Measurements from ENCODE around the gene TSPO. TPM values are rescaled to one million over a fixed set of nuclear protein-coding genes. Genes with fewer than 3 reads are reported as not detected.
A peak's percentile ranks its signal among the peaks of the same experiment; 100 is the strongest.

Gene TSPO
- total and polyA plus RNA-seq, 8 donors = 24.2 to 79.6 (median 42.5) TPM

DNA sequence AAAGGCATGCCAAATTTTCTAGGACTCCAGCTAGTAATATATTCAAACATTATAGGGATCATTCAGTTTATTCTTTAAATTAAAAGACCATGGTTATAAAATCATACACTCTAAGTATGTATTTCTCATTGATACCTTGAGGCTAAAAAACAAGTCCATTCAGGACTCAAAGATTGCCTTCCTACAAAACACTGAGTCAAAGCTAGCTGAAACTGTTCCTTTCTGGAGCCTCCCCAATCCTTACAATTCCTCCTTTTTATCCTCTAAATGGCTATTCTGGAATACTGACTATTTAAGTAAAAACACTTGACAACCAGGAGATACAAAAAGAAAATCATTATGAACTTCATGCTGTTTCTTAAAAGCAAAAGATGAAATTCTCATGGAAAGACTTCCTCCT, 40.5 kb downstream of the TSPO start:
- H3K4me1 ChIP-seq = peaks cover 0 to 3% (median 0%) of the 10 kb centered on the region in 3 donors
- DNase-seq = no peak
- TF ChIP-seq, protein P1, sequence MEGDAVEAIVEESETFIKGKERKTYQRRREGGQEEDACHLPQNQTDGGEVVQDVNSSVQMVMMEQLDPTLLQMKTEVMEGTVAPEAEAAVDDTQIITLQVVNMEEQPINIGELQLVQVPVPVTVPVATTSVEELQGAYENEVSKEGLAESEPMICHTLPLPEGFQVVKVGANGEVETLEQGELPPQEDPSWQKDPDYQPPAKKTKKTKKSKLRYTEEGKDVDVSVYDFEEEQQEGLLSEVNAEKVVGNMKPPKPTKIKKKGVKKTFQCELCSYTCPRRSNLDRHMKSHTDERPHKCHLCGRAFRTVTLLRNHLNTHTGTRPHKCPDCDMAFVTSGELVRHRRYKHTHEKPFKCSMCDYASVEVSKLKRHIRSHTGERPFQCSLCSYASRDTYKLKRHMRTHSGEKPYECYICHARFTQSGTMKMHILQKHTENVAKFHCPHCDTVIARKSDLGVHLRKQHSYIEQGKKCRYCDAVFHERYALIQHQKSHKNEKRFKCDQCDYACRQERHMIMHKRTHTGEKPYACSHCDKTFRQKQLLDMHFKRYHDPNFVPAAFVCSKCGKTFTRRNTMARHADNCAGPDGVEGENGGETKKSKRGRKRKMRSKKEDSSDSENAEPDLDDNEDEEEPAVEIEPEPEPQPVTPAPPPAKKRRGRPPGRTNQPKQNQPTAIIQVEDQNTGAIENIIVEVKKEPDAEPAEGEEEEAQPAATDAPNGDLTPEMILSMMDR (IDR thresholded peaks at IDR 0.05) = no peak
- H3K4me3 ChIP-seq = no peak overlapping the region
- no peak for FAIRE-seq
- ATAC-seq = no peak
- no peaks in the 10 kb centered on the region for H3K9me3 ChIP-seq
- no peaks in the 10 kb centered on the region for H3K36me3 ChIP-seq
- H3K27ac ChIP-seq = no peak overlapping the region
- H3K27me3 ChIP-seq = peaks cover 0 to 6% (median 0%) of the 10 kb centered on the region in 4 donors
- intact Hi-C loops (cut with DNase I) = no loop called here

DNA sequence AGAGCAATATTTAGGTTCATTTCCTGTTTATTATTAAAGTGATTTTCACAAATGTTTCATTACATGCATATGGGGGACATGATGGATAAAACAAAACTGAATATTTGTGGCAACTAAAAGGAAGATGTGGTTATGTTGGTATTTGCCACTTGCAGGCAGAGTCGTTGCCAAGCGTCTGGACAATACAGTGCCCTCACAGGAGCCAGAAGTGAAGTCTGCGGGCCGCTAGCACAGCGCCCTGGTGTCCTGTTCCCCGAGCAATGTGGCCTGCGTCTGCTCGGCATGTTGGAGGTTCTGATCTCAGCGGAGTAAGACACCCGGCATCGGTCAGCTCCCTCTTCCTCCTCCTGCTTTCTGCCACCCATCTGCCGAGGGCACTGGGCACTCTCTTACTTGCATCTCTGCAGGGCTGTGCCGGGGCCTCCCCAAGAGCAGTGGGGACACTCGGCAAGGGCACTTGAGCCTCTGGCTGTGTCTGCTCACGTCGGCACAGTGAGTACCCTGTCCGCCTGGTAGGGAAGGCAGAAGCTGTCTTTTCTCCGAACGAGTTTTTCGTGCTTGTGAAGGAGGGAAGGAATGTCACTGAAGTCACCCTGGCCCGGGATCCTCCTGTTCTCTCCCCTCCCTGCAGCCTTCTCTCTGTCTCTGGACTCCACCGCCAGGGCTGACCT, 46.0 kb downstream of the TSPO start:
- TF ChIP-seq, protein P1 (IDR thresholded peaks at IDR 0.05) = no peak
- Histone ChIP-seq H3K27me3 (peaks cover 0 to 6% (median 0%) of the 10 kb centered on the region in 4 donors), H3K27ac (no peak overlapping the region), H3K4me1 (no peaks in the 10 kb centered on the region), H3K36me3 (no peaks in the 10 kb centered on the region), H3K4me3 (no peak overlapping the region), H3K9me3 (no peaks in the 10 kb centered on the region)
- ATAC-seq = no peak
- DNase-seq = no peak
- WGBS, 2 donors = 46 to 52% methylated on average over 22 of the region's 22 CpGs
- FAIRE-seq = no peak
- intact Hi-C loops (cut with DNase I) = no loop called here

DNA sequence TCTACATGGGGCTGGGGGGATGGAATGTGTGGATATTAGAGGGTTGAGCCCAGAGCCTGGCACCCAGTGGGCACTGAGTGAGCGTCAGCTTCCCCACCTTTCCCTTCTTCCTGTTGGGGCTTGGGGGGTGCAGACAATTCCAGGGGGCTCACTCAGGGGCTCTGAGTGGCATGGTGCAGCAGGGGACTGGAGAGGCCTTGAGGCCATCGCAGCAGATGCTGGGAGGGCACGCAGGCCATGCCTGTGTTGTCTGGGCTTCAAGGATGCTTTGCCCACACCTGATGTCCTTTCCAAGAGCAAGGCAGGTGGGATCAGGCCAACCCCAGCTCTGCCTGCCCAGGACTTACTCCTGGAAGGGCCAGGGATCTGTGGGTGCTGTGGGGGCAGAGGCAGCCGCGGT, 46.8 kb downstream of the TSPO start:
- DNase-seq = no peak
- no peaks in the 10 kb centered on the region for H3K36me3 ChIP-seq
- 56 to 77% methylated on average over 5 of the region's 5 CpGs for WGBS, 2 donors
- no peak for FAIRE-seq
- H3K4me3 ChIP-seq = no peak overlapping the region
- TF ChIP-seq, protein P1 (IDR thresholded peaks at IDR 0.05) = no peak
- H3K27ac ChIP-seq = no peak overlapping the region
- no peak for ATAC-seq
- H3K4me1 ChIP-seq = no peaks in the 10 kb centered on the region
- intact Hi-C loops (cut with DNase I) = no loop called here
- H3K9me3 ChIP-seq = no peaks in the 10 kb centered on the region
- H3K27me3 ChIP-seq = peaks cover 0 to 6% (median 0%) of the 10 kb centered on the region in 4 donors

DNA sequence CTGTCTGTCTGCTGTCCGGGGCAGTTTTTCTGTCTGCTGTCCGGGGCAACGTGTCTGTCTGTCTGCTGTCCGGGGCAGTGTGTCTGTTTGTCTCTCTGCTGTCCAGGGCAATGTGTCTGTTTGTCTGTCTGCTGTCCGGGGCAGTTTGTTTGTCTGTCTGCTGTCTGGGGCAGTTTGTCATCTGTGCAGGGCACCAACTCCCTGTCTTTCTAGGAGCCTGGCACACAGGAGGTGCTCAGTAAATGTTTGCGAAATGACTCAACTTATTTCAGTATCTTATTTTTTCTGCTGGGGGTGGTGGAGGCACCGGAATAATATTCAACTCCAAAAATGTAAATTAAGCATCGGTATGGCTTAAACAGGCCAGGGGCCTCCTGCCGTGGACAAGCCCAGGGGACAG, 47.6 kb downstream of the TSPO start:
- ATAC-seq (no peak), FAIRE-seq (no peak), DNase-seq (no peak)
- peaks cover 0 to 6% (median 0%) of the 10 kb centered on the region in 4 donors for H3K27me3 ChIP-seq
- H3K4me3 ChIP-seq = no peak overlapping the region
- 55 to 72% methylated on average over 9 of the region's 9 CpGs for WGBS, 2 donors
- no peaks in the 10 kb centered on the region for H3K36me3 ChIP-seq
- H3K27ac ChIP-seq = no peak overlapping the region
- intact Hi-C loops (cut with DNase I) = no loop called here
- TF ChIP-seq, protein P1 (IDR thresholded peaks at IDR 0.05) = no peak
- H3K4me1 ChIP-seq = no peaks in the 10 kb centered on the region
- no peaks in the 10 kb centered on the region for H3K9me3 ChIP-seq

DNA sequence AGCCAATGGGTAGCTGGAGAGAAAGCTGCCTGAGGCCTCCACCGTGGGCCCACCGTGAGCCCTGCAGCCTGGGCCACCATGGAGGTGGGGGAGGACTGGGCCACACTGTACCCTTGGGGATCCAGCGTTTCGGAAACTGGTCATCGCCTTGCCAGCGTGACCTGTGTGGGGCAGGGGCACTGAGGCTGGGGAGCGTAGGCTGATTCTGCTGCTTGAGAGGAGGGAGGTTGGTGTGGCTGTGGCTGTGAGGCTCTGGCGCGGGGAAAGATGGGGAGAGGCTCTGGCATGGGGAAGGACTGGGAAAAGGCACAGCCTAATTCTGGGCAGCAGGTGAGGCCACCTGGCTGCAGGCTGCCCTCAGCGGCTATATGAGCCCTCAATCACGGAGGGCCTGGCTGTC, 48.2 kb downstream of the TSPO start:
- no peaks in the 10 kb centered on the region for H3K4me1 ChIP-seq

More for the DNA sequence above, 48.2 kb downstream of the TSPO start:
- peak in 1 of 6 donors; percentile 35 for DNase-seq
- no peak for FAIRE-seq
- intact Hi-C loops (cut with DNase I) = no loop called here
- H3K27me3 ChIP-seq = peaks cover 0 to 6% (median 0%) of the 10 kb centered on the region in 4 donors
- H3K9me3 ChIP-seq = no peaks in the 10 kb centered on the region
- no peak for ATAC-seq
- 77 to 84% methylated on average over 11 of the region's 11 CpGs for WGBS, 2 donors
- no peak overlapping the region for H3K27ac ChIP-seq
- TF ChIP-seq, protein P1 (IDR thresholded peaks at IDR 0.05) = no peak
- H3K36me3 ChIP-seq = no peaks in the 10 kb centered on the region
- H3K4me3 ChIP-seq = no peak overlapping the region

Measured in pancreas (tissue), 10 donors.